Amygdala (tissue), 56 donors: ENCODE measurements around the gene SLC4A8.

Source experiments
- DNase-seq, 56 donors: peaks; one replicate each; lab custom pipeline; 2025; lab: John Stamatoyannopoulos, UW

SLC4A8 gene

GRCh38 chr12:51393676-51394545, 30.7 kb upstream of the SLC4A8 start:
- DNase-seq, result no peak

- no peak for DNase-seq
These were observed 29.1 kb upstream of the SLC4A8 start for GRCh38 chr12:51395283-51396230.

DNA sequence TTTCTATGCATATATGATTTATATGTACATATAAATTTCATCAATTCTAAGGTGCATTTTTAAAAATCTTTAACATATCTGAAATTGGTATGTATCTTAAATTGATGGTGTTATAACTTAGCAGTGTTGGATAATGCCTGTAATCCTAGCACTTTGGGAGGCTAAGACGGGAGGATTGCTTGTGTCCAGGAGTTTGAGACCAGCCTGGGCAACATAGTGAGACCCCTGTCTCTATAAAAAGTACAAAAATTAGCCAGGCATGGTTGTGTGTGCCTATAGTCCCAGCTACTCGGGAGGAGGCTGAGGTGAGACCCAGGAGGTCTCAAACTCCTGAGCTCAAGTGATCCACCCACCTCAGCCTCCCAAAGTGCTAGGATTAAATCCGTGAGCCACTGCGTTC, 27.0 kb upstream of the SLC4A8 start:
- DNase-seq, result no peak

- DNase-seq, result no peak
These were observed 24.7 kb upstream of the SLC4A8 start for GRCh38 chr12:51399891-51400290.

- no peak for DNase-seq
These were observed 23.6 kb upstream of the SLC4A8 start for GRCh38 chr12:51401020-51401419.

- DNase-seq, result no peak
These were observed 23.1 kb upstream of the SLC4A8 start for GRCh38 chr12:51401486-51401885.

GRCh38 chr12:51401900-51402299, 22.7 kb upstream of the SLC4A8 start:
- no peak for DNase-seq

DNA sequence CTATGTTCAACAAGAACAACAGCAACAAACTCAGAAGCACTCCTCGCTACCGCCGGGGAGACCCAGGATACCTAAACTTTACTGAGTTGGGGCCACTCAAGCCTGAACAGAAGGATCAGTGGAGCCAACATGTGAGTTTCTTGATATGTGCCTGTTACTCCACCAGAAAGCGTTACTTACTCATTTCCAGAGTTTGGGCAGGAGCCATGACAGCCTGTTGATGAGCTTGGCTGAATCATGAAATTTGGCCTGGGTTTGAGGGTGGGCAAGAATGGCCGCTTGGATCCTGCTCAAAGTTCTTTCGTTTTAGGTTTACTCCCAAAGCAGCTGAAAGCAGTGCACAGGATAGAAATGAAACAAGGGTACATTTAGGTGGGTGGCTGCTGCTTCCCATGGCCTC, 21.5 kb upstream of the SLC4A8 start:
- DNase-seq, result no peak

DNA sequence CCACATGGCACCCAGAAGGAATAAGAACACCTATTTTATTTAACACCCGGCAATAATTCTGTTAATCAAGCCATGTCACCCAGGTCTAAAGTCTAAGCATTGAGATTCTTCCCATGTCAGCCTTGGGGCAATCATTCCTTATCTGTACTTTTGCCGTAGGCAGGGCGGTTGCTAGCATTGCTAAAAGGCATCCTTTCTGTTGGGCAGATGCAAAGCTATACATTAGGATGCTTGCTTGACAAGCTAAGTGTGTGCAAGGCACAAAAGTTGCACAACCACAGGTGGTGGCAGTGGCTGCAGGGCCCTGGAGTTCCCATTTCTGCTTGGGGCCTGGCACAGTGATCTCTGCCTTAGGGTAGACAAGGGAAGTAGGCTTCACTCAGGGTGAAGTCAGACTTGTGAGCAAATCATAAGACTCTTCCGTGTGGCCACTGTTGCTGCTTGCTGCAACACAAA, 20.9 kb upstream of the SLC4A8 start:
- peak in 7 of 56 donors; percentile 9 to 36 (median 18) for DNase-seq

- DNase-seq, result no peak
These were observed 20.0 kb upstream of the SLC4A8 start for GRCh38 chr12:51404627-51405026.

DNA sequence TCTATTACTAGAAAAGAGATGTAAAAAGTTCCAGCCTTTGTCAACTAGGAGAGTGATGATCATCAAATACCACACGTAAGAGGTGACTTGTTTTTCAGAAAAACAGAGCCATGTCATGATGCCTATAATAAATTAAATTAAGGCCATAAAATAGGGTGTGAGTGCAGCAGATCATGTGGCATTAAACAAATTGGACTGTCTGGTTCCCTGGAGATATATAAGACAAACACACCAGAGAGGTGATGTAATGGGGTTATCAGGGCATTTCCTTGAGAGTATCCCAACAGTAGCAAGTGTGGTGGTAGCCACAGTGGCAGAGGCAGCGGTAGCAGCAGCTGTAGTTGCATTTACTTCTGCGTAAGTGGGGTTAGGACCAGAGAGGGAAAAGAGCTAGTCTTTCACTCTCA, 18.8 kb upstream of the SLC4A8 start:
- DNase-seq, result no peak

- no peak for DNase-seq
These were observed 18.3 kb upstream of the SLC4A8 start for GRCh38 chr12:51406290-51406689.

- DNase-seq, result no peak
These were observed 17.8 kb upstream of the SLC4A8 start for GRCh38 chr12:51406859-51407258.

GRCh38 chr12:51407604-51408003, 17.0 kb upstream of the SLC4A8 start:
- DNase-seq, result no peak

GRCh38 chr12:51409846-51410245, 14.8 kb upstream of the SLC4A8 start:
- no peak for DNase-seq

DNA sequence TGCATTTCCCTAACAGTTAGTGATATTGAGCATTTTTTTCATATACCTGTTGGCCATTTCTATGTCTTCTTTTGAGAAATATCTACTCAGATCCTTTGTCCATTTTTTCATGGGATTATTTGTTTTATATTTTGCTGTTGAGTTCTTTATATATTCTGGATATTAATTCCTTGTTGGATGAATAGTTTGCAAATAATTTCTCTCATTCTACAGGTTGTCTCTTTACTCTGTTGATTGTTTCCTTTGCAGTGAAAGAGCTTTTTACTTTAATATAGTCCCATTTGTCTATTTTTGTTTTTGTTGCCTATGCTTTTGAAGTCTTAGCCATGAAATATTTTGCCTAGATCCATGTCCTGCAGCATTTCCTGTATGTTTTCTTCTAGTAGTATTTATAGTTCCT, 11.5 kb upstream of the SLC4A8 start:
- no peak for DNase-seq

GRCh38 chr12:51413791-51414190, 10.8 kb upstream of the SLC4A8 start:
- DNase-seq, result no peak

GRCh38 chr12:51415931-51416330, 8.7 kb upstream of the SLC4A8 start:
- DNase-seq, result no peak

DNA sequence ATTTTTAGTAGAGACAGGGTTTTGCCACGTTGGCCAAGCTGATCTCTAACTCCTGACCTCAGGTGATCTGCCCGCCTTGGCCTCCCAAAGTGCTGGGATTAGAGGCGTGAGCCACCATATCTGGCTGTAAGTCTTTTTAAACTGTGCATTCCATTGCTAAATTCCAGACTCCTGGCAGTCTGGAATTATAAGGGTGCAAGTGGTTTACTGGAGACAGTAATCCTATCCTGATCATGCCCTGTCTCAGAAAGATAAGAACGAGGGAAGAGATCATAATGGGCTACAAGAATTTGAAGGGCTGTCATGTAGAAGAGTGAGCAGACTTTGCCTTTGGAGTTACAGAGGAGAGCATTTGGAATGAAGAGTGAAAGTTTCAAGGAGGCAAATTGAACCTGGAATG, 6.8 kb upstream of the SLC4A8 start:
- no peak for DNase-seq

DNA sequence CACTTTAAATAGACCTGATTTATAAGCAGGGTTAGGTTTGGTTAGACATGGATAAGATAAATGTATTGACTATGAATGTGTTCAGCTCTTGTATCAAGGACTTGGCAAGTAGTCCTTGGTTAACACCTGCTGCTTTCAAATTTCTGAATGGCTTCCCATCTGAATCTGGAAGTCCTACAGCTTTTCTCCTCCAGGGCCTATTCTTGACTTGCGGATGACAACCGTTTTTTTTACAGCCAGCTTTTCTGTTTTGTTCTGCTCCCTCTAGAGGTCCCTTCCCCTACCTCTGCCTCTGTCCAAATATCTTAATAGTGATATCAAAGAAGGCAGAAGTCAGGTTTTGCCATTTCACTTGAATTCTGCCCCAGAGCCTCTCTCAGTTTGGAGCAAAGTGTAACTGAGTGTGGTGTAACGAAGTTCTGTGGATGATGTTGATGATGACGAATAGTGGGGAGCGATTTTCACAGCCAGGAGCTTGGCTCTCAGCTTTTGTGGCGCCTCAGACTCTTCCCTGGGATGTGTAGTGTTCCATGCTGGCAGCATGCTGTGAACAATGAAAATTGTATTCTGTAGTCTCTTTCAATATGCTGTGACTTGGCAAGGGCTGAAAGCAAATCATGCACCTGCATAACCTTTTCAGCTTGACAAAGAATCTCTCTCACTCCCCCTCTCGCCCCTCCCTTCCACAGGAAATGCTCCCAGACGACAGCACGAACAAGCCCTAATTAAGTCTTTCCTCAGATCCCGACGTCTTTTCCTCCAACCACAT, 5.0 kb upstream of the SLC4A8 start:
- no peak for DNase-seq
